Left cardiac atrium (tissue), 4 donors: ENCODE measurements around the gene ZNF219. TPM values are rescaled to one million over a fixed set of nuclear protein-coding genes. Genes with fewer than 3 reads are reported as not detected.

Experiments used
- ATAC-seq, 2 donors: fragments of 200-7000 bp; cut with Tn5 transposase; one replicate each; pipeline ENCODE4 v1.9.1; 2020; ENCODE audit warnings: mild to moderate bottlenecking in 2 of 2, moderate library complexity in 2 of 2
- DNase-seq: peaks from one replicate; pipeline ENCODE4 v3.0.0-alpha.2; 2020
- intact Hi-C, 2 donors: fragments of 100-400 bp; cut with DNase I; formaldehyde crosslinking; loops; one replicate each; pipeline versions ENCODE4 v1.14.1 to v1.15.1; 2022 to 2023
- long read RNA-seq: library from polyadenylated mRNA; unstranded; transcript quantifications from one replicate; pipeline ENCODE4 v2.0.0, GENCODE V29; 2021
- total RNA-seq, 2 donors: library from RNA; stranded (reverse); fragmentation: NEBNext Ultra II Directional; extraction: Animal tissue kit (Norgen Biotek cat#: 25700); gene quantifications; one replicate each; pipeline ENCODE4 v1.2.1, GENCODE V29; 2021
- donor health status: DM: no; HTN: yes; CAD: no.
- donor health status: DM: no; HTN: yes; CAD: no; lungs with severe emphysema.
- donor health status: DM: yes; HTN: yes; CAD: no.
- donor health status: Dilated cardiomyopathy.

ZNF219 gene
- total RNA-seq, result 10 to 100 TPM; 38.3 to 44.4 TPM
- long read RNA-seq, partial matches to known transcripts, result 146 of 152 reads
- long read RNA-seq, other reads (novel, unspliced or antisense), result 6 of 152 reads

DNA sequence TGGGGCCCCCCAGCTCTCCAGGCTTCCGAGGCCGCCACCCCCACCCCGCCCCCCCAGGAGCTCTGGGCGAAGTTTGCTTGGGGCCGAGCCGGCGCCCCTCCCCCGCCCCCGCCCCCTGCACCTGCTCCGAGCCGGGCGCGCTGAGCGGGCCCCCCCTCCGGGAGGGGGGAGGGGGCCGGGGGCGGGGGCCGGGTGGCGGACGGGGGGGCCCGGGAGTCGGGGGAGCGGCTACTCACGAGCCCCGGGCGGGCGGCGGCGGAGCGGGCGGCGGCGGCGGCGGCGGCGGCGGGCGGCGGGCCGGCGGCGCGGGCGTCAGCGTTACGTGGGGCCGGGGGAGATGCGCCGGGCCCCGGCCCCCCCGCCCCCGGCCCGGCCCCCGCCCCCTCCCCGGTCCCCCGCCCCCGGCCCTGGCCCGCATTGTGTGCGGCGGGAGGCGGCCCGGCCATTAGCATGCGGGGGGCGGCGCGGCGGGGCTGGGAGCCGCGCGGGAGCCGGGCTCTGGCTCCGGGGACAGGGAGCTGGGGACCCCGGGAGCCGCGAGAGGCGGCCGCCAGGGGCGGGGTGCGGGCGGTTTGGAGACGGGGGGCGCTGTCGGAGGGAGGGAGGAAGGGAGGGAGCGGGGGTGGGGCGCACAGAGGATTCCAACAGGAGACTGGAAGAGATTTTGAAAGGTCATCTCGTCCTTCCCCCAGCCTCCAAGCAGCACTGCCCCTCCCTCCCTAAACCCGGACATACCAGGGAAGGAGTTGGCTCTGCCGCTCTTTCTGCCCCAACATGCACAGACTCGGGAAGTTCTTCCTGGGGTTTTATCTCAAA lies at the start of gene ZNF219:
ZNF219 (minus strand) TSS at position 580 of the 816 bp plus-strand sequence. CDS start 5,064 bp downstream, outside the sequence.
- peak; percentile 55 to 57 for ATAC-seq
- DNase-seq, result peak; percentile 75
- intact Hi-C loops, result no loop called here

DNA sequence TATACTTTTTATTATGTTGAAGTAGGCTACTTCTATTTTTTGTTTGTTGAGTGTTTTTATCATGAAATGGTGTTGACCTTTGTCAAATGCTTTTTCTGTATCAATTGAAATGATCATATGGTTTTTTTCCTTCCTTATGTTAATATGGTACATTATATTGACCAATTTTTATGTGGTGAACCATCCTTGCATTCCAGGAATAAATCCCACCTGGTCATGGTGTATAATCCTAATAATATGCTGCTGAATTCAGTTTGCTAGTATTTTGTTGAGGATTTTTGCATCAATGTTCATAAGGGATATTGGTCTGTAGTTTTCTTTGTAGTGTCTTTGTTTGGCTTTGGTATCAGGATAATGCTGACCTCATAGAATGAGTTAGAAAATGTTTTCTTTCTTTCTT lies 47.0 kb upstream of the ZNF219 start:
- no peak for ATAC-seq
- no peak for DNase-seq
- intact Hi-C loops, result no loop called here

DNA sequence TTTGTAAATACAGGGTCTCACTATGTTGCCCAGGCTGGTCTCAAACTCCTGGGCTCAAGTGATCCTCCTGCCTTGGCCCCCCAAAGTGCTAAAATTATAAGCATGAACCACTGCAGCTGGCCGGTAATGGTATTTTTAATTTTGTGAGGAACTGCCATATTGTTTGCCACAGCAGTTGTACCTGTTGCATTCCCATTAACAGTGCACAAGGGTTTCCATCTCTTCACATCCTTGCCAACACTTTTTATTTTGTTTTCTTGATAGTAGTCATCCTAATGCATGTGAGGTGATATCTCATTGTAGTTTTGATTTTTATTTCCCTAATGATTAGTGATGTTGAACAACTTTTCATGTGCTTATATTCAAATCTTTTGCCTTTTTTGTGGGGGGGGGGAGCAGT lies 43.9 kb upstream of the ZNF219 start:
- intact Hi-C loops, result no loop called here
- ATAC-seq (no peak), DNase-seq (no peak)

DNA sequence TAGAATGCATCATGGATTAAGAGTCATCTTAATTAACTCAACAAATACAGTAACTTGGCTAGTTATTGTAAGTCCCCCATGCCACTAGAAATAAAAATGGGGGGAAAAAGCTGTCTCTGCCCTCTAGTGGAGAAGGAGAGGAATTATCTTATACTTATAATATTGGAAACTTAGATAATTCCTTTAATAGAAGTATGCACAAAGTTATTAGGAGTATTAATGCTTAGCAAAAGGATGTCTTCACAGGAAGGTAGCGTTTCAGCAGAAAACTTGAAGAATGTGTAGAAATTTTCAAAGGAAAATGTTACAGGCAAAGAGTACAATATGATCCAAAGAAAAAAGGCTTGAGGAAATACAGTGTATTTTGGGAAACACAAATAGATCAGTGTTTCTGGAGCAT lies 37.6 kb upstream of the ZNF219 start:
- intact Hi-C loops, result no loop called here
- no peak for DNase-seq
- no peak for ATAC-seq

DNA sequence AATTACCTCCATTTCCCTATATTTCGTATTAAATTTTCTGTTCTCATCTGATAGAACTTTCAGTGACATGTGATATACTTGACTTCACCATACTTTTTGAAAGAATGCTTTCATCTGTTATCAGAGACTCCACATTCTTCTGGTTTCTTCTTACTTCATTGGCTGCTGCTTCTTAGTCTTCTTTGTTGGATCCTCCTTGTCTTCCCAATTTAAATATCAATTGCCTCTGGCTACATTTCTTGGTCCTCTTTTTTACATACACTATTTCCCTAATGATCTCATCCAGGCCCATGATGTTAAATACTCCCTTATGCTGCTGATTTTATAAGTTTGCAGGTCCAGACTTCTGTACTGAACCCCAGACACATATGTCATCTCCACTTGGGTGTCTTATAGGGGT lies 35.4 kb upstream of the ZNF219 start:
- DNase-seq (no peak), ATAC-seq (no peak)
- intact Hi-C loops, result no loop called here

DNA sequence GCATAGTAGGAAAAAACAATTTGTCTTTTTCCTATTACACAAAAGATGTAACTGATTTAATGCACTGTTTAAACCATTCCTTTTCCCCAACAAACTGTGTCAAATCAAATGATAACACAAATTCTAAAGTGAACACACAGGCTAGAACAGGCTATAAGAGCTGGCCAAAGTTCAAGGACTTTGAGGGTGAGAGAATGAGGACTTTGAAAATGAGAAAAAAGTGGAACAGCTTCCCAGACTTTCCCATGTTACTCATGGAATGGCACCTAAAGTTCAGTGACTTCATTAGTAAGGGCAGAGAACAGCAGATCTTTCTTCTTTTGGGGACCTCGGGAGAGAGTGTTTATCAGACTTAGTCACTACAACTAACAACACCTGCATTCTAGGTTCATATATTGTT lies 25.0 kb upstream of the ZNF219 start:
- DNase-seq (no peak), ATAC-seq (no peak)
- intact Hi-C loops, result no loop called here

DNA sequence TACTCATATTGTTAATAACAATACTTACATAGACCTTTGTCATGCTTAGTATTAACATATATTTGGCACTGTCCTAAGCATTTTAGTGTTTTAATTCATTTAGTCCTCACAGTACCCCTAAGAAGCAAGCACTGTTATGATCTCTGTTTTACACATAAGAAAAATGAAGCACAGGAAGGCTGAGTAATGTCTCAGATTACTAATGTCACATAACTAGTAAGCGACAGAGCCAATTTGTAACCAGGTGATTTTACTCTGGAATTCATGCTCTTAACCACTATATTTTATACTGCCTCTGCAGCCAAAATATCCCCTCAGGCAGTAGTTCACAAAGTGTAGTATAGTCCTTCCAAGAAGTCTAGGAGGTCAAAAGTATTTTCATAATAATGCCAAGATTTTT lies 22.7 kb upstream of the ZNF219 start:
- DNase-seq, result no peak
- ATAC-seq, result peak in 1 of 2 donors; percentile 27
- intact Hi-C loops, result no loop called here

DNA sequence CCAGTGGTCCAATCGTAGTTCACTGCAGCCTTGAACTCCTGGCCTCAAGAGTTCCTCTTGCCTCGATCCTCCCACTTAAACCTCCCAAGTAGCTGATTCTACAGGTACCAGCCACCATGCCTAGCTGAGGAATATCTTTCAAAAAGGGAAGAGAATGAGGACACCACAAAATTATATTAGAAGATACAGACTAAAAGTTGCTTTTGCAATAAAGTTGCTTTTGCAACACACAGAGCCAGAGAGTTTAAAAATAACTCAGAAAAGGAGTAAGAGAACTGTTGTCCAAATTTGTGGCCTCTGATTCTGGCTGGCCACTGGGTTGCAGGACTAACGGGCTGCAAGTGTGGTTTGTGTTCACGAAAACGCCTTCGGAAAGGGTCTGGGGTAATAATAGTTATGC lies 22.2 kb upstream of the ZNF219 start:
- no peak for DNase-seq
- ATAC-seq, result peak in 1 of 2 donors; percentile 34
- intact Hi-C loops, result no loop called here

DNA sequence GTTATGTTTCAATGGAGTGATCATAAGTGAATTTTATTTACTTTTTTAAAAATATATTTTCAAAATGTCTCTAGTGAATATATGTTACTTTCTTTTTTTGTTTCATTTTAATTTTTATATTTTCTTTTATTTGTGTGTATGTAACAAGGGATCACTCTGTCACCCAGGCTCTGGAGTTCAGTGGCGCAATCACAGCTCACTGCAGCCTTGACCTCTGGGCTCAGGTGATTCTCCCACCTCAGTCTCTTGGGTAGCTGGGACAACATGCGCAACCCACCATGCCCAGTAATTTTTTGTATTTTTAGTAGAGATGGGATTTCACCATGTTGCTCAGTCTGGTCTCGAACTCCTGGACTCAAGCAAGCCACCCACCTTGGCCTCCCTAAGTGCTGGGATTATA lies 20.5 kb upstream of the ZNF219 start:
- ATAC-seq (no peak), DNase-seq (no peak)
- intact Hi-C loops, result no loop called here

DNA sequence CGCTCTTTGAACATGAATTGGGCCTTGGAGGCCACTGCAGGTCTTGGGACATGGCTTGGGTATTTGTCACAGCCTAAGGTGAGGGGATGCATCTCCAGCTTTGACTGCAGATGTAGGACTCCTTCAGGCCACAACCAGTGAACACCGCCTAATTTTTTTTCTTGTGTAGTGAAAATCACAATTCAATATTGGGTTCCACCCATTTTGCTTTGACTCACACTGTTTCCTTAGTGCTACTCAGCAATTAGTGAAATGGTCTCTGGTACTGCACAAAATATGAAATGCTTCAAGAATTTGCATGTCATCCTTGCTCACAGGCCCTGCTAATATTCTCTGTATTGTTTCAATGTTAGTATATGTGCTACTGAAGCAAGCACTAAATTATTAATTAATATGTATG lies 14.9 kb upstream of the ZNF219 start:
- no peak for DNase-seq
- no peak for ATAC-seq
- intact Hi-C loops, result no loop called here

DNA sequence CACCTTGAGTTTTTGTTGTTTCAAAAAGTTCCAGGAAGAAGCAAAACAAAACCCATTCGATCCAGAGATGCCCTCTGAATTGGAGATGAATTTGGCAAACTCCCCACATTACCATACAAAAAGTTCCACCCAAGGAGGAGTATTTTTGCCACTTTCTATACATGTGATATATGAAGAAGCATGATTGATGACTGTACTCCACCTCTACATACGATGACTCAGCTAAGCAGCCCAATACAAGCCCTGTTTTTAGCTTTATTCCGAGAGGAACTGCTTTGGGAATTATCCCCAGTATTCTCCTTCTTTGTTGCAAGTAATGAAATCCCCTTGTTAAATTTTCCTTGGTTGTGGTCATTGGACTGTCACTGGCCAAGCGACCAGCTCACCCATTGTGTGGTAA lies 13.8 kb upstream of the ZNF219 start:
- intact Hi-C loops, result no loop called here
- DNase-seq, result no peak
- no peak for ATAC-seq

DNA sequence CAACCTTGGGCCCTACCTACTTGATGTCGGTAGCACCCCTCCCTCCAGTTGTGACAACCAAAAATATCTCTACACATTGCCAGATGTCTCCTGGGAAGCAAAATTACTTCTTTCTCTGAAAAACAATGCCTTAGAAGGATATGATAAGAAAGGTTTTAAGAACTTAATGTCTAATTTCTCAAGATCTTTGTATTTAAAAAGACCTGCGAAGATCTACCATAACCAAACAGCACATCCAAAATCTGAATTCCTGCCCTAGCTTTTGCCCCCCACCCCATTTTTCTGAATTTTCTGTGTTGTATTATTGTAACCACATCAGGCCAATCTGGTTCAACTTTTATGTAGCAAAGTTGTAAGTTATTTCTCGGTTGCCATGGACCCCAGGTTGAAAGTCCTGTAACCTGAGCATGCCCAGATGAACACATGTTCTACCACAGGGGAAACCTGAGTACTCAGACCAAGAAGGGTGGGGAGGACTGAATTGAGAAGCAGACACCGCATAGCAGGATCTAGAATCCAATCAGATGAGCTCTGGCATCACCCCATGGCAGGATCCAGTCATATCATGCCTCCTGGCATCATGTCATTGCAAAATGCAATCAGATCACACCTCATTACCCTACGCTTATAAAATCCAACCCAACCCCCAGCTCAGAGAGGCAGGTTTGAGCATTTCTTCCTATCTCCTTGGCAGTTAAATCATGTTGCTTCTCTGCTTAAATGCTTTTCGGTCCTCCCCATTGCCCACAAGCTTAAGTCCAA lies 11.1 kb upstream of the ZNF219 start:
- intact Hi-C loops, result loop anchor here in 1 of 2 donors (5.0 kb wide), 3 partner anchors 42 to 257 kb away; no protein-coding TSS in a partner anchor
- DNase-seq, result no peak
- ATAC-seq, result no peak

DNA sequence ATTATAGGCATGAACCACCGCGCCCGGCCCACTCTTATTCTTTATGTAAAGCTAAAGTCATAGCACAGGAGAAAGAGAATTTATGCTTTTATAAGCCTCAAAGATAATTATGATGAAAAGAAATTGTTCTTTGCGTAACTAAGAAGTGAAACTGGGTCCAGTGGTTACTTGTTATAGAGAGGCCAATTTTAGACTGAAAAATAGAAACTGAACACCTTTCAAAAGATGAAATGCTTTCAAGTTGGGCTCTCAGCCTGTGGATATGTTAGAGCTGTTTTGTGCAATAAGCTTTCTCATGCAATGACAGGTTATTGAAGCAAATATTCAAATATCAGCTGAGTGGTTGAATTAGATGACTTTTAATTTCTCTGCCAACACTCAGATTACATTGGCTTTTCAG lies 10.3 kb upstream of the ZNF219 start:
- ATAC-seq (no peak), DNase-seq (no peak)
- intact Hi-C loops, result loop anchor here in 1 of 2 donors (5.0 kb wide), 3 partner anchors 41 to 256 kb away; no protein-coding TSS in a partner anchor

DNA sequence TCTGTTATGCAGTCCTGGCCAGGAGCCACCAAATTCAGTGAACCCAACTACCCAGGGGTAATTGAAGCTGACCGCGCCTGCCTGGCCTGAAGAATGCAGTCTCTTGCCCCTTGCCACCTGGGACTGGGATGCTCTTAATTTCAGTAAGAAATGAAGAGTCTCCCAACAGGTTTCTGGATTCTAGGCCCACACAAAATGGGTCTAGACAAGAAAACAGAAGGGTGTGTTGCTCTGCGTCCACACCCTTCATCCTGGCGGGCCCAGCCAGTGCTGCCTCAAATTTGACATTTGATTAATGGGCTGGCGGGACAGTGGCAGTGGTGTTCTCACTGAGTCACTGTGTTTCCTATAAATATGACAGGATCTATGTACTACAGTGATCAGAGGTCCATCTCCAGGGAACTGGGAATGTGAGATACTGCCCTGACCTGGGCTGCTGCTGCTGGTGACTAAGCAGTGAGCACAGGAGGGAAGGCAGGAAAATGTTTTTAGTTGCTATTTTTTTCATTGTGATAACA lies 8.9 kb upstream of the ZNF219 start:
- ATAC-seq (no peak), DNase-seq (no peak)
- intact Hi-C loops, result loop anchor here in 1 of 2 donors (5.0 kb wide), 3 partner anchors 40 to 255 kb away; no protein-coding TSS in a partner anchor

DNA sequence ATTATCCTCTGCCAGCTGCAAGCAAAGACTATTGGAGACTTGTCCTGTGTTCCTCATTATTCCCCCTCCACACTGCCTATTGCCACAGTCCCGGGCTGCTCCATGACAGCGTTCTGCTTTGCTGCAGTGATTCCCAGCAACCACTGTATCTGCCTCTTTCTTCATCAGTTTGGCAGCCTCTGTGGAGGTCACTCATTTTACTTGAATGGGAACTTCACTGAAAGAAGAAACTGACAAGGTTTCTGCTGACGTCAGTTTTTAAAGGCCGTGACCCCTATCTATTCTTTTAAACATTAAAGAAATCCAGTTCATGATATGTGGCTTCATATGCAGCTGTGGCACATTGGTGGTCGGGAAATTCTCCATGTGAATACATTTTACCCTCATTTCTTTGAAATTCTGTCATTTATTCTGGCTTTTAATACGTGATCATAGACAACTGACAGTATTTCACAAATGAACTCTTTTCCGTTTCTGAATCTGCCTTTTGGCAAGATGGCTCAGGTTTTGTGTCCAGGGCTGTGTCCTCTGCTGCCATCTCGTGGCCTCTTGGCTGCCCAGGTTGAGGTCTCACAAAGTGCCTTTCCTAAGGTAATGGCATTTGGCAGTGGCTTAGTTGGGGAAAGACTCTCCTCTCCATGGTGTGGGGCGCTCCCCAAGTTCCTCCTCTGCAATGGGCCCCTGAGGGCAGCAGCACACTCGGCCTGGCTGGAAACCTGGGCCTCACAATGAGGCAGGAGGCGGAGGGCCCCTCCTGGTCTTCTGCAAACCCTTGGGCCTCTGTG lies 8.2 kb upstream of the ZNF219 start:
- peak; percentile 79 for DNase-seq
- intact Hi-C loops, result loop anchor here in 1 of 2 donors (5.0 kb wide), 3 partner anchors 39 to 254 kb away; no protein-coding TSS in a partner anchor
- peak in 1 of 2 donors; percentile 5 for ATAC-seq

DNA sequence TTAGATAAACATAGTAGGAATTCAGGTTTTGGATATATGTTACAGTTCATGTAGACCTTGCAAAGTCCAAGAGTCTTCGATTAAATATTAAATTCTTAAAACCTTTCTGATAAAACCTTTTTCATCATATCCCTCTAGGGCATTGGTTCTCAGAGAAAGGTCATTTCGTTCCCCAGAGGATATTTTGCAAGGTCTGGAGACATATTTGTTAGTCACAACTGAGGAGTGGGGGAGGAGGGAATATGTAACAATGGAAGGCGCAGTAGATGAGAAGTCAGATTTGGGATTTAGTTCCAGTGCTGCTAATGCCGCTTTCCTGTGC lies 7.7 kb upstream of the ZNF219 start:
- DNase-seq, result no peak
- intact Hi-C loops, result loop anchor here in 1 of 2 donors (5.0 kb wide), 3 partner anchors 39 to 254 kb away; no protein-coding TSS in a partner anchor
- no peak for ATAC-seq

DNA sequence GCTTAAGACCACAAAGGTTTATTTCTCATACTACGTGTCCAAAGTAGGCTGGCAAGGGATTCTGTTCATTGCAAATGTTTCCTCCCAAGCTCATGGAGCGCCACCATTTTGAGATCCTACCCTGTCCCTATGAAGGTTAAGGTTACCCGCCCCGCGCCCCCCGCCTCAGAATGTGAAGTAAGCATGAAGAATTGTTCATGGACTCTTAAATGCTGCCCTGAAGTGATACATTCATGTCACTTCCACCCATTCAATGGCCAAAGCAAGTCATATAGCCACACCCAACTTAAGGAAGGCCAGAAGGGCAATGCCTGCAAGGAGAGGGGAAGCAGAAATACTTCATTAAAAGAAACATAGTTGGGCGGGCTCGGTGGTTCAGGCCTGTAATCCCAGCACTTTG lies 6.6 kb upstream of the ZNF219 start:
- intact Hi-C loops, result loop anchor here (2.0 to 5.0 kb wide), 4 partner anchors 36 to 253 kb away; no protein-coding TSS in a partner anchor
- DNase-seq (no peak), ATAC-seq (no peak)

DNA sequence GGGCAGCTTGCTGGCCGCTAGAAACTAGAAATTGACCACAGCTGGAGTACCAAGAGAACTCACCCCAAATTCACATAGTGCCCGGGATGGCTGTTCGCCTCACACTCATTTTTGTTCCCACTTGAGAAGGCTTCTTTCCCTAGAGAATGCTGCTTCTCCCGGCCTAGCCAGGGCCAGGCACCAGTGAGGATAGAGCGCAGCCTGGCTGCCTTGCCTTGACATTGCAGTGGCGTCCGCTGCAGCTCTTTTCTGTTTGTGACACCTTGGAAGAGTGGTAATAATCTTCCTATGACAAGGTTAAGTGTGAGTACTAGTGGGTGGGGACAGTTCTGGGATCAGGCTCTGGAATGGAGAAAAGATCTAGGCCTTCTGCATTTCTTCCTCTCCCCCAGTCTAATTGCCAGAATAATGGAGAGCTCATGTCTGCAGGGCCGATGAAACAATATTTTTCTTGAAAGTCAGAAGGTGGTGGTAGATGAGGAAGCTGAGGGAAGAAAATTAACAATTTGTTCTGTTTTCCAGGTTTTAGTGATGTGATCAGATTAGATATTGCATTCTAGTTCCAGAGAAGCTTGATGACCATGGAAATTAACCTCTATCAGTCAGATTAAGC lies 6.1 kb upstream of the ZNF219 start:
- ATAC-seq, result peak; percentile 76 to 77
- intact Hi-C loops, result loop anchor here (2.0 to 5.0 kb wide), 4 partner anchors 36 to 252 kb away; no protein-coding TSS in a partner anchor
- DNase-seq, result peak; percentile 79
